Astrocyte of the spinal cord (primary cell): Measurements from ENCODE around the gene HS3ST3A1.

Experiments used
- DNase-seq: peaks from one replicate; pipeline ENCODE4 v3.0.0; 2011; ENCODE audit warnings: low read depth, low spot score
- H3K4me3 ChIP-seq: 2 replicates; pipeline ENCODE4 v1.5.1; 2011; ENCODE audit warnings: low read depth, mild to moderate bottlenecking, low read length, moderate library complexity
- CTCF ChIP-seq: IDR thresholded peaks from 2 replicates; pipeline ENCODE4 v1.5.1; 2012; ENCODE audit warnings: low read depth, mild to moderate bottlenecking, low read length, inconsistent platforms
- in situ Hi-C: cut with HindIII; loops from 2 replicates; pipeline ENCODE4 v1.10.0; 2017; ENCODE audit warnings: low sequenced_read_pairs

Gene HS3ST3A1

GRCh38 chr17:13523164-13523563 lies 78.6 kb downstream of the HS3ST3A1 start:
- no peak for TF ChIP-seq CTCF
- DNase-seq, result no peak
- no peak overlapping the region for H3K4me3 ChIP-seq
- in situ Hi-C loops, result no loop called here

GRCh38 chr17:13522749-13523148 lies 79.0 kb downstream of the HS3ST3A1 start:
- no peak overlapping the region for H3K4me3 ChIP-seq
- in situ Hi-C loops, result no loop called here
- TF ChIP-seq CTCF, result no peak
- no peak for DNase-seq

GRCh38 chr17:13521784-13522183 lies 79.9 kb downstream of the HS3ST3A1 start:
- DNase-seq, result no peak
- no peak for TF ChIP-seq CTCF
- no peak overlapping the region for H3K4me3 ChIP-seq
- in situ Hi-C loops, result no loop called here

GRCh38 chr17:13520899-13521572 lies 80.7 kb downstream of the HS3ST3A1 start:
- in situ Hi-C loops, result no loop called here
- peak; percentile 96 for DNase-seq
- no peak overlapping the region for H3K4me3 ChIP-seq
- no peak for TF ChIP-seq CTCF

GRCh38 chr17:13518261-13519000 lies 83.3 kb downstream of the HS3ST3A1 start:
- no peak overlapping the region for H3K4me3 ChIP-seq
- in situ Hi-C loops, result no loop called here
- peak; percentile 86 for DNase-seq
- no peak for TF ChIP-seq CTCF

- no peak overlapping the region for H3K4me3 ChIP-seq
- DNase-seq, result peak; percentile 35
- no peak for TF ChIP-seq CTCF
- in situ Hi-C loops, result no loop called here
Measured at GRCh38 chr17:13513039-13513405, 88.7 kb downstream of the HS3ST3A1 start.
